HG02840 (cell line): ENCODE measurements around the gene KLHDC4.
A peak's percentile ranks its signal among the peaks of the same experiment; 100 is the strongest.
"Not testable (repeated sequence)": the region's sequence is repeated elsewhere in the genome, so short reads cannot be mapped to it uniquely, and the experiment has no call there.

Experiments
- ATAC-seq: cut with Tn5 transposase; IDR thresholded peaks from one replicate; pipeline ENCODE4 v1.9.1; 2021; ENCODE audit warnings: mild to moderate bottlenecking, moderate library complexity, moderate number of reproducible peaks; ENCODE audit not compliant: unreplicated experiment, low FRiP score

The KLHDC4 gene

DNA sequence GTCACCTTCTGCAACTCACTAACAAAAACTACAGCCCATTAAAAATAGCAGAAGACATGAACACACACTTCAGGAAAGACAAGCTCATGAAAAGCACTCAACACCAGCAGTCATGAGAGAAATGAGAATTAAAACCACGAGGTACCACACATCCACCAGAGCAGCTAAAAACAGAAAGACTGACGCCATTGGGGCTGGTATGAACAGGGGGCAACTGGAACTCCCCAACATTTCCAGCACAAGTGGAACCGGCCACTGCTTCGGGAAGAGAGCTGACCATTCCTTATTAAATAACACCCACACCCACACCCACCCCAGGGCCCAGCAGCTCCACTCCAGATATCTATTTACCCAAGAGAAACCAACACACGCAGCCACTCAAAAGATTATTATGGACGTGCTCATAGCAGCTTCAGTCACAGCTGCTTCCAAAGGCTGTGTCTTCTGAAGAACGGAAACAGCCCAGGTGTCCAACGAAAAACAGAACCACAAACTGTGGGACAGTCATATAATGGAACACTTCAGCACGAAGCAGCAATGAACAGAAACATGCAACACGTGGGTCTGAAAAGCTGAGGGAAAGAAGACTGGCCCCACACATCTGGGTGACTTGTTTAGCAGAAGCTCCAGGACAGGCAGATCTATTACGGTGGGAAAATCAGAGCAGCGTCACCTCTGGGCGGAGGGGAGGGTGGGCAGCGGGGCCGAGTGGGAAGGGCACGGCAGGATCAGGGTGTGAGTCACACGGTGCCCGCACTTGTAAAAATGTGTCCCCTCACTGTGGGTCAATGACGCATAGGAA lies 41.1 kb downstream of the KLHDC4 start:
- ATAC-seq = no peak

DNA sequence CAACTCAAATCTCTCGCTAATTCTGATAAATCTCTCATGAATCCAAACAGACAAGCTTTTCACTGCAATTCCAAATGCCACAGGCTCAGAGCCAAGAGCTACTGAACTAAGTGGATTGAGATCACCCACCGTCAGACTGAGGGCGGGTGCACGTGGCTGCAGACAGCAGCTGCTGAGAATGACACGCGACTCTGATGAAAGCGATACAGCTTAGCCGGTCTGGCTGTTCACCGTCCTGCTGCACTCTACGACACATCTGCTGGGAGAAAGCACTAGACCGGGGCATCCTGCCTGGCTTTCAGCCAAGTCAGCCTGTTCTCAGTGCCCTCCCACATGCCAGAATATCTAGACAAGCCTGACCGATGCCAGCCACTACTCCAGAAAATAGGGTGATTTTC lies 42.6 kb downstream of the KLHDC4 start:
- ATAC-seq = peak; percentile 58

DNA sequence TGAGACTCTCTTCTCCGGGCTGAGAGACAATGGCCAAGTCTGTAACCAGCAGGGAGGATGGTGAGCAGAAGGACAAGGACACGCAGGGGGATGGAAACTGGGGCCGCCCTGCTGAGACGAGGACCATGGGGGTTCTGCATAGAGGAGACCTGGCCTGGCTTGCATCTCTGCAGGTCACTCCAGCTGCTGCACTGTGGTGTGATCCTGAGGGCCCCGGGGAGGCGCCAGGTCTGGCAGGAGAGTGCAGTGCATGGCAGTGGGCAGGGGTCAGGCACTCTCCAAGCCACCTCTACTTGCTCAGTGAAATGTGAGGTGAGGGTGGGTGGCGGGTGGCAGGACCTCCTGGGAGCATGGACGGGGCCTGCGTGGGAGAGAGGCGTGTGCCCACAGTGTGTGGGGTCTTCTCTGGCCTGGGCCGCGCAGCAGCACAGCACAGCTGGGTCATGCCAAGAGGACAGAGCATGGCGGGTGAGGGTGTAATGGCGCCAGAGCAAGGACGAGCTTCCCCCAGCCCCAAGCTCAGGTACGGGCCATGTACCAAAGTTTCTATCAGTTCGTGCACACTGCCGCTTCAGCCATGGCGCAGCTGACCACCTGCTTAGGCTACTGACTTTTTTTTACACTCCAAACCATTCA lies 43.1 kb downstream of the KLHDC4 start:
- ATAC-seq = no peak

DNA sequence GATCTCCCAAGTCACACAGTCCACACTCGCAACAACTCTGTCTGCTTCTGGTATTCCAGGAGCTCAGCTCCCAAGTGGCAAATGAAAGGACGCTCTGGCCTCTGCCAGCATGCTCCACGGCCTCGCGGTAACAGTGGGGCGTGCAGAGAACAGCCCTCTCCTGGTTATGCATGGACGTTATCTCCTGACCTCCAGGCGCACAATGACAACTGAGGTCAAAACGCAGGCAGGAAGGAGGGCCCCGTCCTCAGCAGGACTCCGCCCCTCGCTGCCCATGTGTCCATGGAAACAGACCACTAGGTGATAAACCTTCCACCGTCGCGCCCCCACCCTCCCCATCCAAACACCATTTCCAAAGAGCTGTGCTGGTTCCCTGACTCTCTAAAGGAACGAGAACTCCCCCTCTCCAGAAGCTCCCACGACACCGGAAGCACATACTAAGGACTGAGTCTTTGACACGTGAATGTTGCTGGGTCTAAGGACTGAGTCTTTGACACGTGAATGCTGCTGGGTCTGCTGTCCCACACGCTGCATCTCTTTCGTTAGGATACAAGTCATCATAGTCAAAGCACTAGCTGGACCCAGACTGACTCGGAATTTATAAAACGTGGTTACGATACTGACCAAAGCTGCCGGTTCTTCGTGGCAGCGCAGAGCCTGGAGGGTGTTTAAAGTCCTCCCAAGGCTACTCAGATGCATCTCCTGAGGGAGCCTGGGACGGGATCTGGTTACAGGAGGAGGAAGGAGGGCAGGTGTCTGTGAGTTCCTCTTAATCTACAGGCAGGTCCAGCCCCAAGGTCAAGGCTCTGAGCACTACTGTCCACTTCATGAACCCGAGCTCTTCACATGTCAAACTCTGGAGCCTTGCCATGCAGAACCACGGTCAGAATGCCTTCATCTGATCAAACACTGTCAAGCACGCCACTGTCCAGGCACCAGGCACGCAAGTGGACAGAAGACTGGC lies 43.9 kb downstream of the KLHDC4 start:
- ATAC-seq = no peak

DNA sequence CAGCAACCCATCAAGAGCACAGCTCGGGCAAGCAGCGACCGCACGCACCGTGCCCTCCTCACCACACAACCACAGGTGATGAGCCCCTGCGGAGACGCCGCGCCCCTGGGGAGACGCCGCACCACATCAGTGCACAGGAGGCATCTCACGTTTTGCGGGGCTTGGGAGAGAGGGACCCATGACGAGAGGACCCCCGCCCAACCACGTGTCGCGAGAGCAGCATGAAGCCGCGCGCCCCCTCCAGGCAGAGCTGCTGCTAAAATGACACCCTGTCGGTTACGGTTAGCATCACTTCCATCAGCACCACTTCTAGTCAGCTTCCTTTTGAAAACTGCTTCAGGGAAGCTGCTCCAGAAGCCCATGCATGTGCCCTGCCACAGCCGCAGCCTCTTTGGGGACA lies 45.3 kb downstream of the KLHDC4 start:
- no peak for ATAC-seq

DNA sequence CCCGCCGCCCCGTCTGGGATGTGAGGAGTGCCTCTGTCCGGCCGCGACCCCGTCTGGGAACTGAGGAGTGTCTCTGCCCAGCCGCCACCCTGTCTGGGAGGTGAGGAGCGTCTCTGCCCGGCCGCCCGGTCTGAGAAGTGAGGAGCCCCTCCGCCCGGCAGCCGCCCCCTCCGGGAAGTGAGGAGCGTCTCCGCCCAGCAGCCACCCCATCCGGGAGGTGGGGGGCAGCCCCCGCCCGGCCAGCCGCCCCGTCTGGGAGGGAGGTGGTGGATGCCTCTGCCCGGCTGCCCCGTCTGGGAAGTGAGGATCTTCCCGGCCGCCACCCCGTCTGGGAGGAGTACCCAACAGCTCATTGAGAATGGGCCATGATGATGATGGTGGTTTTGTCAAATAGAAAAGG lies 47.0 kb downstream of the KLHDC4 start:
- ATAC-seq = not testable (repeated sequence)

DNA sequence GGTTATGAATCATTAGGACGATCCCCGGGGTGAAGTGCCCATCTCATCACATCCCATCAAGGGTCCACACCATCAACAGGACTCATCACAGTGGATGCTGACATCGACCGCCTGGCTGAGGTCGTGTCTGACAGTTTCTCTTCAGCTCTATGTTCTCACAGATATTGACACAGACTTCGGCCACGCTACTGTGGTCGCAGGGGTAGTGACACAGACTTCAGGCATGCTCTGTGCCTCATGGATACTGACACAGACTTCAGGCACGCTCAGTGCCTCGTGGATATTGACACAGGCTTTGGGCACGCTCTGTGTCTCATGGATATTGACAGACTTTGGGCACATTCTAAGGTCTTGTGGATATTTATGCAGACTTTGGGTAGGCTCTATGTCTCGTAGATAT lies 50.1 kb downstream of the KLHDC4 start:
- no peak for ATAC-seq

DNA sequence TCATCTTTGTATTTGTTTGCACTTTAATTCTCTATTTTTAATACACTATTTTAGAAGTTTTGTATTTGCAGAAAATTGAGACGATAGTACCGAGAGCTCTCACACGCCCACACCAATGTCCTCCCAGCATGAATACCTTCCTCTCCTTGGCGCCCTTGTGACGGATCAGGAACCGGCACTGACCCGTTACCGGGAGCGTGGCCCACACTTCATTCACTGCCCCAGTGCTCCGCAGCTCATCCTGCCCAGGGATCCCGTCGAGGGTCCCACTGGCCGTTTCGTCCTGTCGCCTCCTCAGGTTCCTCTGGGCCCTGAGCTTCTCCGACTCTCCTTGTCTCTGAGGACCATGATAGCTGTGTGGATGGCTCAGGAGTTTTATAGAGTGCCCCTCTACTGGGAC lies 50.6 kb downstream of the KLHDC4 start:
- ATAC-seq = no peak

DNA sequence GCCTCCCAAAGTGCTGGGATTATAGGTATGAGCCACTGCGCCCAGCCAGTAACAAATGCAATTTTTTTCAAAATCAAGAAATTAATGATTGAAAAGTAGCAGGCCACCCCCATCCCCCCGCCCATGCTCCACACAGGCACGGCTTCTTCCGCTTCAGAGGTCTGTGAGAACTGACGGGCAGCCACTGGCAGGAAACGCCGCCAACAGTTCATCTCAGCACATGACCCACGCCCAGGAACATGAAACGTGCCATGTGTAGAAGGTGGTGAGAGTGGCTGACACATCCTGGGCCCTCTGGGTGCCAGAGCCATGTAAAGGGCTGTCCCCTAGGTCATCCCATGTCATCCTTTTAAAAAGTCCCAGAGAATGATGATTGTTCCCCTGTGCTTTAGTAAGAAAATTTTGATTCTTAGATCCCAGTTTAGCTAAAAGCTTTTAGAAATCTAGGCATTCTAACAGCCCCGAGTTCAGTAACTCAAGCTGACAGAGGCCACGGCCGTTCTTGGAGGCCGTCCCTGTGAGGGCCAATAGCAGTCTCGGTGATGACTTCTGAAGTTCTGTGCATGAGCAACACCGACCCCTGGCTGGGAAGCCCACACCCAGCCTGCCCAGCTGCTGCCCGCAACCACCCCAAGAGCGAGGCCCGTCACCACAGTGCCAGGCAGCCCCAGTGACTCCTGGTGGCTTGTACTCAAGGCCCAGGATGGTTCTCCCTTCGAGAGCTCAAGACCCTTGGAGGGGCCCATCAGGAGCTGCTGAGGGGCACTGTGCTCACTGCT lies 52.1 kb downstream of the KLHDC4 start:
- no peak for ATAC-seq

DNA sequence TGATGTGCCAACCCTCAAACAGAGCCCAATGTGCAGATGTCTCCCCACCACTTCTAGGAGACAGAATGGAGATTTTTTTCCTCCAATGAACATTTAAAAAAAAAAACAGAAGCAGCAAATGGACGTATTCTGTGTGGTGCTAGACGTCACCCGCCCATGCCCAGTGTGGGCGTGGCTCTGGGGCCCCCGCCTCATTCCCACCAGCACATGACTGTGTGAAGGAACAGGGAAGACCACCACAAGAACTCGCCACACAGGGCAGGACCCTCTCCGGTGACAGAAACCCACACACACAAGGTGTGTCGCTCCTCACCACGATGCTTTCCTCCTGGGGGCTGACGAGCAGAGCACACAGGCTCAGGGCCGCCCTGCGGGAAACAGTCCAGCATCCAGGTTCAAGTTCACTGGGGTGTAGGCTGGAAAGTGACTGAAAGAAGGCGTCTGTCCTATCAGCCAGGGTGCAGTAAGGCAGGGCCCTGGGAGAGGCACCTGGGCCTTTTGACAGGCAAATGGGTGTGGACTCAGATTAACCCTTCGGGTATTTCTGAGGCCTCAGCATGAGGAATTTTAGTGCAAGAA lies 53.5 kb downstream of the KLHDC4 start:
- no peak for ATAC-seq

DNA sequence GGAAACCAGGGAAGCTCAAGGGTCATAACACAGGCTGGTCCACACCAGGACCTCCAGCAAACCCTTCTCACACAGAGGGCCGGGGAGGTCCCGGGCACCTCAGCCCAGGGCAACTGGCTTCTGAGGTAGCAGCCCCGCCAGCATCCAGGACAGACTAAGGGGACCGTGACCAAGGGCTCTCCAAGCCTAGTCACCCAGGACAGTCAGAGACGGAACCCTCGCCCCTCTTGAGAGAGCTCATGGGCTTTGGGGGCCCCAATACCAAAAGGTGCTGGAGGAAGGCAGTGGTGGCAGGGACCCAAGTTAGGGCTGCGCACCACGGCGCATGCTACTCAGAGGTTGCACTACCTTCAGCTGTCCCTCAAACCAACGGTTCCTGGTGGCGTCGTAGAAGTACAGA lies 54.9 kb downstream of the KLHDC4 start:
- no peak for ATAC-seq

DNA sequence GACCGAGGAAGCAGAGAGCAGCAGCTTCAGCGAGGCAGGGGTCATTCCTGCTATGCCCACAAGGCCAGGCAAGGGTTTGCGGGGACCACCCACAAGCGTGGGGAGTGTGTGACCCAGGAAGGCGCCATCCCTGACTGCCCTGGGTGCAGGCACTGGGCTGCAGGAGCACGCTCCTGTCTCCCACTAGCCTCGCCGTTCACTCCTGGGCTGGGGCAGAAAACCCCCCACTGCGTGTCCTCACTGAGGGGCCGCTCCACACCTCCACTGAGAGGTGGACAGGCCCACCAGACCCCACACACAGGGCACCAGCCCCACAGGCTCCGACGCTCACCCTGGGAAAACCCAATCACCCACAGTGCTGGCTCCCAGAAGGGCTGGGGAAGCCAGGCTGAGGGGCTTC lies 56.1 kb downstream of the KLHDC4 start:
- no peak for ATAC-seq

DNA sequence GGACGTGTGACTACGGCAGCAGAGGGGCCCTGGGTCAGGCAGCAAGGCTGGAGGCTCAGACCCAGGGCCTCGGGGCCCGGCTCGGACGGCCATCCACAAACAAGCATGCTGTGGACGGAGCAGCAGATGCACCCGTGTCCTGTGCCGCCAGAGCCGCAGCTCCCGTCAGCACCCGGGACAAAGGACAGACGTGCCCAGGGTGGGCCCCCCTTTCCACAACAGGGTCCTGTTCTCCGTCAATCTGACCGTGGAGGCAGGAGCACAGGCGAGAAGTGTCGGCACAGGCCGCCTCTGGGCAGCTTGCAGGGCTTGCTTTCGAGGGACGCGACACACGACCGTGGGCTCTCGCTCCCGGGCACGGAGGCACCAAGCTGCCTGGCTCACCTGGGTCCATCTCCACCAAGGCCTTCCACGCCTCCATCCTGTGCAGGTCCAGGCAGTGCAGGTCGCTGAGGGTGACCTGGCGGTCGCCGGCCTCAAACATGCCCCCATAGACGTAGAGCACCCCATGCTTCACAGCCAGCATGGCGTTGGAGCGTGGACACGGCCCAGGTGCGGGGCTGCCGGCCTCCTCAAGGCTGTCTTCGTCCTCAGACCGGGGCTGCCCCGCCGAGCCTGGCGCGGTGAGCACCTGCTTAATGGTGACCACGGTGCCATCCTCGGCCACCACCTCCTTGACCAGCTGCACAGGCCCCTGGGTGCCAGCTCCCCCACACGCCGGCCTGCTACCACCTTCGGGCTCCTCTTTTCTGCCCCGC lies 56.7 kb downstream of the KLHDC4 start:
- ATAC-seq = no peak

DNA sequence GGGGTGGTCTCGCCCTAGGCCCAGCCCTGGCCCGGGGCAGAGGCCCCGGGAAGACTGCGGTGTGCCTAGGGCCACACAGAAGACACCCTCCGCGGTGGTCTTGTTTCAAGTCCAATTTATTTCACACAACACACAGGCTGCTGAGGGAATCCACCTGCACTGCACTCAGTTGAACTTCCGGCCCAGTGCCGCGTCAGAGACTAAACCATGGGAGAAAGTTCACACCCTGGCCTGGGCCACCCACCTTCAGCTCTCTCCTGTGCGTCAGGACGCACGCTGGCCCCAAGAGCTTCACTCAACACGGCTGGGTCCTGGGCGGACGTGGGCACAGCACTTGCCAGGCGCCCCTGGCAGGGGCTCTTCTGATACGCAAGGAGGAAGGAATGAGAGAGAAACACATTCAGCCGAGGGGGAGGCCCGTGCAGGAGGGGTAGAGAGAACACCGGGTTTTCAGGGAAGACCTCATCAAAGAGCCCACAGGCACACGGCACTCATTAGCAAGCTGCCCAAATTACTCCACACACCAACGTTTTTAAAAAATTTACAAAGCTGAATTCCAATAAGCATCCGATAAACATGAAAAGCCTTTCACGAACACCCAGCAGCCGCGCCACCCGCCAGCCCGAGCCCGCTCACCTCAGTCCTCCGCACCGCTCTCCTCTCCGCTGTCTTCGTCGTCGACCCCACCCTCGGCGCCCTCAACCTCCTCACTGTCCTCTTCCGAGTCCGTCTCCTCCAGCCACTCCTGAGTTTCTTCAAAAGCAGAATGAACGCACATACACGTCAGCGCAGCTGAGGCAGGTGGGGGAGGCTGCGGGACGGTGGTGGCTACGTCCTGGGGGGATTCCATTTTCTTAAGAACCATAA lies 57.8 kb downstream of the KLHDC4 start:
- no peak for ATAC-seq

DNA sequence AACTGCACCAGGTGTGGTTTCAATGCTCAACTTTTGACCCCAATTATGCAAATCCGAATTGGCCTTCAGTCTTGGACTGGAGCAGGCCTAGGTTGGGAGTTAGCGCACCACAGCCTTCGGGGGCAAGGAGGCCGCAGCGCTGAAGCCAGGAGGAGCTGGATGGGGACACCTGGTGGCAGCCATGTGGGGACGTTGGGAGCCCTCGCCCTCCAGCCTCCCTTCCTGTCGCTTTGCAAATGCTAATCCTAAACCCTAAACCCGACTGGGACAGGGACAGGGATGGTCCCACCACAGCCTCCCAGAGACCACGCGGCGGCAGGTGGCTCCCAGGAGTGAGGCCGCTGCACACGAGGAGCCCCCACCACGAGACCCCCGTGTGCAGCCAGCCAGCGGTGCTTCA lies 58.7 kb downstream of the KLHDC4 start:
- no peak for ATAC-seq

DNA sequence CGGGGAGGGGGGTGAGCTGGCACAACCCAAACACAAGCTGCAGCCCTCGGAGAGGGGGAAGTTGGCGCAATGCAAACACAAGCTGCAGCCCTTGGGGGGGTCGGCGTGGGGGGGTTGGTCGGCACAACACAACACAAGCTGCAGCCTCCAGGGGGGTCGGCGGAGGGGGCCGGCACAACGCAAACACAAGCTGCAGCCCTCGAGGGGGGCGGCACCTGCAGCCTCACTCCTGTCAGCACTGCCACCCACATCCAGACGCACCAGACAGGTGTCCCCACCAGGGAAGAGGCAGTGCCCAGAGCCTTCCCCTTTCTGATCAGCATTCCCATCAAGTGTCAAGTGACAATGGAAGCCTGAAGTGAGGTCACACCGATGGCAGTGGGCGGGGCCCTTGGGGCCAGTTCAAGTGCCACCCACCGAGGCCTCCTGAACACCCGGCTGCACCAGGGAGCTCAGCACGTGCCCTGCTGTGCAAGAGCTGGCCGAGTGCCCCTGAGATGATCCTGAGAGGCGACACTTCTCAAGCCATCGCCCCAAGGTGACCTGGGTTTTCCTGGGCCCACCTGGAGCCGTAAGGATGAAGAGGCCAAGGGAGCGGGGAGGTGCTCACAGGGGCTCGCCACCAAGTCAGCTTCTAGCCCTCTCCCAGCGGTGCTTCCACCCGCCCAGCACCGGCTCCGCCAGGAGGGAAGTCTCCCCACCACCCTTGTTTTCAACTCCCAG lies 59.3 kb downstream of the KLHDC4 start:
- ATAC-seq = no peak

DNA sequence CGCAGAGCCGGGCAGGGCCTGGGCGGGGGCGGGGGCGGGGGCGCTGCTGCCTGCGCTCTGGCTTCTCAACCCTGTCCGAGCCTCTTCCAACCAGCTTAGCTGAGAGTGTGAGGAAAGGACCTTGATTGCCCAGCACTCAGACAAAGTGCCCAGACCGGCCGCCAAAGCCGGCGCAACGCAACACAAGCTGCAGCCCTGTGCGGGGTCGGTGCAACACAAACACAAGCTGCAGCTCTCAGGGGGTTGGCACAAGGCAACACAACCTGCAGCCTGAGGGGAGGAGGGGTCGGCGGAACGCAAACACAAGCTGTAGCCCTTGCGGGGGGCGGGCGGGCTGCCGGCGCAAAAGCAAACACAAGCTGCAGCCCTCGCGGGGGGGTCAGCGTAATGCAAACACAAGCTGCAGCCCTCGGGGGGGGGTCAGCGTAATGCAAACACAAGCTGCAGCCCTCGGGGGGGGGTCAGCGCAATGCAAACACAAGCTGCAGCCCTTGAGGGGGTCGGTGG lies 60.0 kb downstream of the KLHDC4 start:
- no peak for ATAC-seq
